Measurements from ENCODE around the gene MSRB3.

DNA sequence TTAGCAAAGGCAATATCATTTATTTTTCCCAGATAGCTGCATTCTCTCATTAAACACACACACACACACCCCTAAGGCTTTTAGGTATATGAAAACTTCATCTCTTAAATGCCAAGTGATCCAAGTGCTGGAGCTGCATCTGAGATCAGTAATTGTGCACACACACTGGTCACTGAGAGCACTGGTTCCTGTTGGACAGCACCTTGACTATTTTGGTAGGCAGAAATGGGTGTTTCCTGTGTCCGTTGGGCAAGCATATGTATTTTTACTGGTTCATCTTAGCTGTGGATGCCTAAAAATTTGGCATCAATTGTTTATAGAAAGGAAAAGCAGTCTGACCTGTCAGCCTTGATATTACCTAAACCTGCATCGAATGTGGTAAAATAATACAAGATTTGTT lies 182.5 kb downstream of the MSRB3 start:
- TF ChIP-seq TAF1 (IDR thresholded peaks at IDR 0.05; ENCODE audit: borderline replicate concordance, low read depth, low read length) (no peak), POLR2A (IDR thresholded peaks at IDR 0.05; ENCODE audit: low read depth, low read length) (no peak), POLR2AphosphoS5 (IDR thresholded peaks at IDR 0.05; ENCODE audit: low read depth, low read length) (no peak)

Data from GM12892 (cell line).